Measurements from ENCODE around the gene PLEKHG4. TPM values are rescaled to one million over a fixed set of nuclear protein-coding genes. Genes with fewer than 3 reads are reported as not detected.

PLEKHG4 gene
- total RNA-seq, 1 donor from 2014 or later: 9.8 TPM

GRCh38 chr16:67283826-67284555 lies 4.7 kb downstream of the PLEKHG4 start:
- Histone ChIP-seq H3K27ac (no peak overlapping the region), H3K9me3 (no peaks in the 10 kb centered on the region), H3K4me3 (no peak overlapping the region), H3K4me1 (peaks cover 4% of the 10 kb centered on the region), H3K36me3 (no peaks in the 10 kb centered on the region), H3K27me3 (no peaks in the 10 kb centered on the region)
- DNase-seq (ENCODE audit: extremely low spot score in 2 of 2): no peak
- intact Hi-C loops (cut with DNase I): no loop called here
- TF ChIP-seq POLR2AphosphoS5 (IDR thresholded peaks at IDR 0.05; ENCODE audit: insufficient read depth in 1 of 2, low read depth in 1 of 2): no peak
- no peak for TF ChIP-seq POLR2A (IDR thresholded peaks at IDR 0.05)
- TF ChIP-seq CTCF (IDR thresholded peaks at IDR 0.05): no peak

- DNase-seq (ENCODE audit: extremely low spot score in 2 of 2): no peak
- intact Hi-C loops (cut with DNase I): no loop called here
- Histone ChIP-seq H3K27me3 (no peaks in the 10 kb centered on the region), H3K36me3 (no peaks in the 10 kb centered on the region), H3K4me3 (no peak overlapping the region), H3K4me1 (no peaks in the 10 kb centered on the region), H3K9me3 (no peaks in the 10 kb centered on the region), H3K27ac (no peak overlapping the region)
- TF ChIP-seq POLR2A (IDR thresholded peaks at IDR 0.05): no peak
- no peak for TF ChIP-seq POLR2AphosphoS5 (IDR thresholded peaks at IDR 0.05; ENCODE audit: insufficient read depth in 1 of 2, low read depth in 1 of 2)
- TF ChIP-seq CTCF (IDR thresholded peaks at IDR 0.05): no peak
Measured at GRCh38 chr16:67284699-67285646, 5.6 kb downstream of the PLEKHG4 start.

- intact Hi-C loops (cut with DNase I): no loop called here
- H3K27me3 ChIP-seq: no peaks in the 10 kb centered on the region
- no peak for DNase-seq (ENCODE audit: extremely low spot score in 2 of 2)
Measured at GRCh38 chr16:67286441-67287235, 7.3 kb downstream of the PLEKHG4 start.

GRCh38 chr16:67287960-67288359 lies 8.6 kb downstream of the PLEKHG4 start:
- Histone ChIP-seq H3K27ac (no peak overlapping the region), H3K4me3 (no peak overlapping the region), H3K27me3 (no peaks in the 10 kb centered on the region), H3K9me3 (no peaks in the 10 kb centered on the region), H3K4me1 (no peaks in the 10 kb centered on the region), H3K36me3 (no peaks in the 10 kb centered on the region)
- DNase-seq (ENCODE audit: extremely low spot score in 2 of 2): no peak
- TF ChIP-seq CTCF (IDR thresholded peaks at IDR 0.05) (no peak), POLR2AphosphoS5 (IDR thresholded peaks at IDR 0.05; ENCODE audit: insufficient read depth in 1 of 2, low read depth in 1 of 2) (no peak), POLR2A (IDR thresholded peaks at IDR 0.05) (no peak)
- intact Hi-C loops (cut with DNase I): no loop called here

More at GRCh38 chr16:67286441-67287235, 7.3 kb downstream of the PLEKHG4 start:
- H3K27ac ChIP-seq: no peak overlapping the region
- no peaks in the 10 kb centered on the region for H3K9me3 ChIP-seq
- no peaks in the 10 kb centered on the region for H3K36me3 ChIP-seq
- H3K4me3 ChIP-seq: no peak overlapping the region
- TF ChIP-seq POLR2A (IDR thresholded peaks at IDR 0.05): no peak
- no peak for TF ChIP-seq CTCF (IDR thresholded peaks at IDR 0.05)
- no peak for TF ChIP-seq POLR2AphosphoS5 (IDR thresholded peaks at IDR 0.05; ENCODE audit: insufficient read depth in 1 of 2, low read depth in 1 of 2)
- no peaks in the 10 kb centered on the region for H3K4me1 ChIP-seq
